ENCODE results near the gene PC. TPM values are rescaled to one million over a fixed set of nuclear protein-coding genes. Genes with fewer than 3 reads are reported as not detected.

Gene PC
- total RNA-seq, 1 experiment from 2014 or later = 39.1 TPM

DNA sequence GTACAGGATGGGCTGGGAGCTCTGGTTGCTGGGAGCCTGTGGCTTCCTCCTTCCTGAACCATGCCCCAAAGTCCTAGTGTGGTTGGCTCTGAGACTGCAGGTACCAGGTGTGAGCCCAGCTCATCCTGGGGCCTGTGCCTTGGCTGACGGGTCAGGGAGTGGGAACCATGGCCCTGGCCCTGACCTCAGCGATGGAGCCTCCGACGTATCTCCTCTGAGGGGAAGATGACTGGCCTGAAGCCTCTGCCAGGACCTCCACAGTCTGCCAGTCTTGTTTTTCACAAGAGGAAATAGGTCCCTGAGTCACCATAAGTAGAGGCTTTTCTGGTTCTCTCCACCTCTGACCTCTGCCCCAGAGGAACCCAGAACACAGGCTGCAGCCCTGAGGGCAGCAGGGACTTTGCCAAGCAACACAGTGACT is 111.5 kb downstream of the PC start:
- intact Hi-C loops (cut with micrococcal nuclease; ENCODE audit: unreplicated experiment) = no loop called here
- H3K9me3 ChIP-seq (ENCODE audit: low read depth, low read length, poor library complexity, severe bottlenecking) = no peaks in the 10 kb centered on the region
- no peak for TF ChIP-seq EZH2 (IDR thresholded peaks at IDR 0.05; ENCODE audit: borderline replicate concordance, low read depth, low read length, poor library complexity, severe bottlenecking)
- TF ChIP-seq, protein P1, sequence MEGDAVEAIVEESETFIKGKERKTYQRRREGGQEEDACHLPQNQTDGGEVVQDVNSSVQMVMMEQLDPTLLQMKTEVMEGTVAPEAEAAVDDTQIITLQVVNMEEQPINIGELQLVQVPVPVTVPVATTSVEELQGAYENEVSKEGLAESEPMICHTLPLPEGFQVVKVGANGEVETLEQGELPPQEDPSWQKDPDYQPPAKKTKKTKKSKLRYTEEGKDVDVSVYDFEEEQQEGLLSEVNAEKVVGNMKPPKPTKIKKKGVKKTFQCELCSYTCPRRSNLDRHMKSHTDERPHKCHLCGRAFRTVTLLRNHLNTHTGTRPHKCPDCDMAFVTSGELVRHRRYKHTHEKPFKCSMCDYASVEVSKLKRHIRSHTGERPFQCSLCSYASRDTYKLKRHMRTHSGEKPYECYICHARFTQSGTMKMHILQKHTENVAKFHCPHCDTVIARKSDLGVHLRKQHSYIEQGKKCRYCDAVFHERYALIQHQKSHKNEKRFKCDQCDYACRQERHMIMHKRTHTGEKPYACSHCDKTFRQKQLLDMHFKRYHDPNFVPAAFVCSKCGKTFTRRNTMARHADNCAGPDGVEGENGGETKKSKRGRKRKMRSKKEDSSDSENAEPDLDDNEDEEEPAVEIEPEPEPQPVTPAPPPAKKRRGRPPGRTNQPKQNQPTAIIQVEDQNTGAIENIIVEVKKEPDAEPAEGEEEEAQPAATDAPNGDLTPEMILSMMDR (conservative IDR thresholded peaks at IDR 0.05; ENCODE audit: low read depth, low read length) = no peak
- DNase-seq (ENCODE audit: low spot score) = no peak
- no peaks in the 10 kb centered on the region for H3K27me3 ChIP-seq (replicated peaks; ENCODE audit: insufficient read depth, low read depth, low read length, poor library complexity)
- H3K4me3 ChIP-seq (ENCODE audit: low read depth, low read length, poor library complexity, severe bottlenecking) = no peak overlapping the region
- peaks cover 9% of the 10 kb centered on the region for H3K4me1 ChIP-seq (ENCODE audit: insufficient read depth, low read length, poor library complexity, severe bottlenecking)
- H3K27ac ChIP-seq (ENCODE audit: low read depth, low read length, poor library complexity, severe bottlenecking) = no peak overlapping the region
- H3K36me3 ChIP-seq (ENCODE audit: insufficient read depth, low read length, poor library complexity, severe bottlenecking) = peaks cover 36% of the 10 kb centered on the region
- BruUV-seq (replicated peaks) = no TSS peak
- CTCF ChIA-PET = no interaction called here
- POLR2A ChIA-PET (ENCODE audit: low non-redundant PET) = no interaction called here

DNA sequence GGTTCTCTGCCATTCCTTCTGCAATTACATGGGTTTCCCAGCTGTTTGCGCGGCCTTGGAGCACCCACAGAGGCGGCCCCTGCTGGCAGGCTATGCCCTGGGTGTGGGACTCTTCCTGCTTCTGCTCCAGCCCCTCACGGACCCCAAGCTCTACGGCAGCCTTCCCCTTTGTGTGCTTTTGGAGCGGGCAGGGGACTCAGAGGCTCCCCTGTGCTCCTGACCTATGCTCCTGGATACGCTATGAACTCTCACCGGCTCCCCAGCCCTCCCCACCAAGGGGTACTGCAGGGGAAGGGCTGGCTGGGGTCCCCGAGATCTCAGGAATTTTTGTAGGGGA is 112.3 kb downstream of the PC start:
- POLR2A ChIA-PET (ENCODE audit: low non-redundant PET) = no interaction called here
- Histone ChIP-seq H3K4me1 (ENCODE audit: insufficient read depth, low read length, poor library complexity, severe bottlenecking) (peaks cover 9% of the 10 kb centered on the region), H3K4me3 (ENCODE audit: low read depth, low read length, poor library complexity, severe bottlenecking) (no peak overlapping the region), H3K27ac (ENCODE audit: low read depth, low read length, poor library complexity, severe bottlenecking) (no peak overlapping the region), H3K27me3 (replicated peaks; ENCODE audit: insufficient read depth, low read depth, low read length, poor library complexity) (no peaks in the 10 kb centered on the region), H3K36me3 (ENCODE audit: insufficient read depth, low read length, poor library complexity, severe bottlenecking) (peaks cover 41% of the 10 kb centered on the region), H3K9me3 (ENCODE audit: low read depth, low read length, poor library complexity, severe bottlenecking) (no peaks in the 10 kb centered on the region)
- no TSS peak for BruUV-seq (replicated peaks)
- intact Hi-C loops (cut with micrococcal nuclease; ENCODE audit: unreplicated experiment) = no loop called here
- CTCF ChIA-PET = interaction anchor here (0.7 kb wide), 1 partner anchor 193 kb away, joined by 5 read pairs; no protein-coding TSS in a partner anchor
- TF ChIP-seq, protein P1 (conservative IDR thresholded peaks at IDR 0.05; ENCODE audit: low read depth, low read length) = no peak
- no peak for TF ChIP-seq EZH2 (IDR thresholded peaks at IDR 0.05; ENCODE audit: borderline replicate concordance, low read depth, low read length, poor library complexity, severe bottlenecking)
- no peak for DNase-seq (ENCODE audit: low spot score)

DNA sequence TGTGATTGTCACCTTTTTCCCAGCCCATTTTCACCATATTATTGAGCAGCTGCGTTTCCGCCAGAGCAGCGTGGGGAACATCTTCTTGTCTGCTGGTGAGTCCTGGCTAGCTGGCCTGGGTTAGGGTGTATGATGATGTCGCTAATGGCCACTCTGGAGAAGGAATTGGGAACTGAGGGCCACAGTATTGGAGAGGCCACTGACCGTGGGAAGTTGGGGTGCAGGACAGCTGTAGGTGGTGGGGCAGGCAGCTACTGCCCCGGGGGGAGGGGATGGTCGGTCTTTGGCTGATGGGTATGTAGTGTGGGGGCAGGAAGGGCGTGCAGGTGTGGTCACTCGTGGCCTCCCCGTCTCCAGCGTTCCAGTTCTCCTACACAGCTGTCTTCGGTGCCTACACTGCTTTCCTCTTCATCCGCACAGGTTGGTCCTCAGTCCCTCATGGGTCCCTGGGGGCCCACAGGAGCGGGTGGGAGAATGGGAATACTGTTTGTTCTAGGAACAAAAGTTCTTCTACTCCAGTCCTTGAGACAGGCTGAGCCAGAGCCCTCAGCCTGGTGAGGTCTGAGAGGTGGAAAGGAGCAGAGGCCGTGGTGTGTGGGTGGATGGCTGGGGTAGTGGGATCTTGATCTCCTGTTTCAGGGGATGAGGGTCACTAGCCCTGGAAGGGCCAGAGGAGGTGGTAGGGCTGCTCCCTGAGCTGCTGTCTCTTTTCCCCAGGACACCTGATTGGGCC is 112.9 kb downstream of the PC start:
- Histone ChIP-seq H3K9me3 (ENCODE audit: low read depth, low read length, poor library complexity, severe bottlenecking) (no peaks in the 10 kb centered on the region), H3K36me3 (ENCODE audit: insufficient read depth, low read length, poor library complexity, severe bottlenecking) (peaks cover 41% of the 10 kb centered on the region), H3K4me3 (ENCODE audit: low read depth, low read length, poor library complexity, severe bottlenecking) (no peak overlapping the region), H3K27me3 (replicated peaks; ENCODE audit: insufficient read depth, low read depth, low read length, poor library complexity) (no peaks in the 10 kb centered on the region), H3K4me1 (ENCODE audit: insufficient read depth, low read length, poor library complexity, severe bottlenecking) (peaks cover 9% of the 10 kb centered on the region), H3K27ac (ENCODE audit: low read depth, low read length, poor library complexity, severe bottlenecking) (no peak overlapping the region)
- BruUV-seq (replicated peaks) = no TSS peak
- POLR2A ChIA-PET (ENCODE audit: low non-redundant PET) = no interaction called here
- intact Hi-C loops (cut with micrococcal nuclease; ENCODE audit: unreplicated experiment) = no loop called here
- CTCF ChIA-PET = interaction anchor here (0.7 kb wide), 1 partner anchor 193 kb away, joined by 5 read pairs; no protein-coding TSS in a partner anchor
- TF ChIP-seq EZH2 (IDR thresholded peaks at IDR 0.05; ENCODE audit: borderline replicate concordance, low read depth, low read length, poor library complexity, severe bottlenecking) = no peak
- TF ChIP-seq, protein P1 (conservative IDR thresholded peaks at IDR 0.05; ENCODE audit: low read depth, low read length) = no peak
- no peak for DNase-seq (ENCODE audit: low spot score)

Data from A673 (cell line).